Right cardiac atrium (tissue), 5 donors: ENCODE results near the gene FAM120B. TPM values are rescaled to one million over a fixed set of nuclear protein-coding genes. Genes with fewer than 3 reads are reported as not detected.
A peak's percentile ranks its signal among the peaks of the same experiment; 100 is the strongest.

ENCODE experiments used
- ATAC-seq, 2 donors: fragments of 200-7000 bp; cut with Tn5 transposase; one replicate each; pipeline versions ENCODE4 v1.8.0 to v1.9.1; 2020; ENCODE audit warnings: moderate library complexity in 2 of 2, mild to moderate bottlenecking in 1 of 2
- DNase-seq, 3 donors: peaks; one replicate each; pipeline ENCODE4 v3.0.0-alpha.2; 2020
- H3K27ac ChIP-seq: one replicate; pipeline ENCODE4 v1.5.1; 2013; ENCODE audit warnings: mild to moderate bottlenecking, low read length, control low read depth, moderate library complexity
- H3K27me3 ChIP-seq: one replicate; pipeline ENCODE4 v1.6.1; 2013; ENCODE audit not compliant: control insufficient read depth, insufficient read depth
- H3K4me1 ChIP-seq: one replicate; pipeline ENCODE4 v1.6.1; 2013; ENCODE audit warnings: low read length; ENCODE audit not compliant: control insufficient read depth, insufficient read depth
- H3K4me3 ChIP-seq: one replicate; pipeline ENCODE4 v1.5.1; 2013; ENCODE audit warnings: low read length, control low read depth
- H3K9me3 ChIP-seq: one replicate; pipeline ENCODE4 v1.6.1; 2013; ENCODE audit warnings: low read length; ENCODE audit not compliant: control insufficient read depth
- WGBS: extraction: QIAGEN DNeasy Blood & Tissue Kit; methylation state at CpG from one replicate; pipeline ENCODE4 v1.1.7; 2013; 5-methylcytosine and 5-hydroxymethylcytosine counted together
- intact Hi-C, 4 donors: fragments of 100-400 bp; cut with DNase I; formaldehyde crosslinking; loops; one replicate each; pipeline versions ENCODE4 v1.11.0 to v1.14.0; 2022 to 2023
- polyA plus RNA-seq: library from polyadenylated mRNA; stranded (reverse); fragments of 200-250 nt; gene quantifications from one replicate; pipeline ENCODE4 v1.2.3, GENCODE V29; 2013
- total RNA-seq, 4 donors: library from RNA; stranded (reverse); fragmentation: NEBNext Ultra II Directional; extraction: Animal tissue kit (Norgen Biotek cat#: 25700); gene quantifications; one replicate each; pipeline ENCODE4 v1.2.1, GENCODE V29; 2021
- donor health status: healthy with polysubstance abuse.
- donor health status: DM: no; HTN: yes; CAD: no.
- donor health status: DM: no; HTN: no; CAD: no.
- donor health status: DM: no; HTN: yes; CAD: no; lungs with severe emphysema.
- donor health status: DM: yes; HTN: yes; CAD: no.

Gene FAM120B
- total and polyA plus RNA-seq, 5 donors, result 10.7 to 31.9 (median 28.9) TPM

DNA sequence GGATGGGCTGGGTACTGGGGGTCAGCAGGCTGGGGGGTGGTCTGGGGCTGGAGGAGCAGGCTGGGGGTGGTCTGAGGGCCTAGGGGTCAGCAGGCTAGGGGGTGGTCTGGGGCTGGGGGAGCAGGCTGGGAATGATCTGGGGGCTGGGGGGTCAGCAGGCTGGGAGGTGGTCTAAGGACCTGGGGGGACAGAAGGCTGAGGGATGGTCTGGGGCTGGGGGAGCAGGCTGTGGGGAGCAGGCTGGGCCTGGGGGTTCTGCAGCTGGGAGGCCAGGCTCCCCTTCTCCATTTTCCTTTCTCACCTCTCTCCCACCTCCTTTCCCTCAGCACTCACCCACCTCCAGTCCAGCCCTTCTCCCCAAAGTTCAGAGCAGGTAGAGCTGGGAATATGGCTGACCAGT is 132.3 kb downstream of the FAM120B start:
- ATAC-seq (no peak), DNase-seq (no peak)
- H3K4me3 ChIP-seq, result no peak overlapping the region
- H3K27me3 ChIP-seq, result no peaks in the 10 kb centered on the region
- H3K27ac ChIP-seq, result no peak overlapping the region
- intact Hi-C loops, result no loop called here
- H3K4me1 ChIP-seq, result peaks cover 4% of the 10 kb centered on the region
- peaks cover 2% of the 10 kb centered on the region for H3K9me3 ChIP-seq

DNA sequence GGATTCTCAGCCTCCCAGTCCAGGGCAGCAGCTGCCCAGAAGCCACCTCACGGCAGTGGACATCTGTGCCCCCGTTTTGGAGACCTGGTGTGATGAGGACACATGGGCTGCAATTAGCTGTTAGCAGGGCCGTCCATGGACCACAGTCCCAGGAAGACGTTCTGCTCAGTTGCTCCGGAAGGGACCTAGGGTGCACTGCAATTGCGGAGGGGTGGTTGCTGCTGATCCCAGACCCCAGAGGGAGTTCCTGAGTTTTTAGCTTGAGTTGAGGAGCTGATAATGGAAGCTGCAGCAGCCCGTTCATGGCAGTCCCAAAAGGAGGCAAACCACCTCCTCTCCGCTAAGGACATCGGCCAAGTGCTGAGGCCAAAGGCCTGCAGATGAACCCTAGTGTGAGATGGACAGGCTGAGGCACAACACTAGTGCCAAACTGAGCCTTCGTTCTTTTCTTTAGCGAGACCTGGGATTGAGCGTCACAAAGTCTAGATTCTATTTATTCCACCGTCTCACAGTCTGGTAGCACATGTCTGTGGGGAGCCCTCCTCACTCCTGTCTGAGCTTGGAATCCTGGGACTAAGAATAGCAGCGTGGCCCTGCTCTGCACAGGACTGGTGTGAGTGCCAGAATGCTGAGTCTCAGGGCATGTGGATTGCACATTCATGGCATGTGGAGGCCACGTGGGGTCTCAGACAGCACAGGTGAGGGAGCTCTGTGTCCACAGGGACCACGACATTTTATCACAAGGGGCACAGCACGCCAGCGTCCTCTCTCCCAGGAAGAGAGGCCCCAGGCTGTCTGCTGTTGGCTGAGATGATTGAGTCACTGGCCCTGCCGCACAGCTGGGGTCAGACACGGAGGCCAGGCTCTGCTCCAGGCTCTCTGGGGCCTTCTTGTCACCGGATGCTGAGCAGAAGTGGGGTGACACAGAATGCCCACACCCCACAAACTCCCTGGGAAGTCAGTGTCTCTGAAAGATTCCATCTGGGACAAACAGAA is 133.1 kb downstream of the FAM120B start:
- H3K27ac ChIP-seq, result no peak overlapping the region
- ATAC-seq, result peak in 1 of 2 donors; percentile 18
- 70% methylated on average over 21 of the region's 21 CpGs for WGBS
- peaks cover 2% of the 10 kb centered on the region for H3K9me3 ChIP-seq
- intact Hi-C loops, result no loop called here
- DNase-seq, result peak in 1 of 3 donors; percentile 53
- H3K27me3 ChIP-seq, result no peaks in the 10 kb centered on the region
- H3K4me3 ChIP-seq, result no peak overlapping the region
- peaks cover 4% of the 10 kb centered on the region for H3K4me1 ChIP-seq

DNA sequence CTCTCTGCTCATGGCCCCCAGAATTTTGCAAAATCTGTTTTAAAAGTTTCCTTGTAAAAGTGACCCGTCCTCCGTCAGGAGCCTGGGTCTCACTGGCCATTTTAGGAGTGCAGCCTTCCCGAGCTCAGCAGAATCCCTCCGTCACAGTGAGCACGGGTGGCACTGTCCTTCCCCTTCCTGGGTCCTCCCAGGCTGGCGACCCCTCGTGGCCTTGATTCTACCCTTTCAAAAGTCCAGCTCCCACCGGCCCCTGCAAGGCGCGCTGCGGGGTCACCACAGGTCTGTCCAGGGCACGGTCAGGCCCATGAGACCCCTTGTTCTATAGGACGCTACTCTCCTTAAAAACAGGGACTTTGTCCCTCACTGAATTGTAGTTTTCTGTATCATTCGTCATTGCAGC is 133.9 kb downstream of the FAM120B start:
- intact Hi-C loops, result no loop called here
- H3K4me1 ChIP-seq, result peaks cover 4% of the 10 kb centered on the region
- no peak overlapping the region for H3K4me3 ChIP-seq
- DNase-seq (no peak), ATAC-seq (no peak)
- peaks cover 2% of the 10 kb centered on the region for H3K9me3 ChIP-seq
- H3K27me3 ChIP-seq, result no peaks in the 10 kb centered on the region
- no peak overlapping the region for H3K27ac ChIP-seq
- 90% methylated on average over 14 of the region's 14 CpGs for WGBS

DNA sequence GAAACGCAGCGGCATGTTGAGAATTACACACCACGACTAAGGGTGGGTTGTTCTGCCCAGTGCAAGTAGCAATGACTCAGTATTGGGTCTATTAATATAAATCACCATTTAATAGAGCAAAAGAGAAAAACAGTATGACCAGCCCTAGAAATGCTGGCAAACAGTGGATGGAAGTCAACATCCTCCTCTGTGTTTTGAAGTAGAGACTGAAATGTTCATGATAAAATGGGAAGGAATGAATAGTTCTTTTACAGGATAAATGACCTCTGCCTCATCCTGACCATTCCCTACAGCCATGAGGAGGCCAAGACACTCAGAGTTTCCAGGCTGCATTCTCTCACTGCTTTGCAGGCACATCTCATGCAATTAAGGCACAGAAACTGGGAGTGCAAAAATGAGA is 134.8 kb downstream of the FAM120B start:
- WGBS, result 86% methylated on average over 3 of the region's 3 CpGs

DNA sequence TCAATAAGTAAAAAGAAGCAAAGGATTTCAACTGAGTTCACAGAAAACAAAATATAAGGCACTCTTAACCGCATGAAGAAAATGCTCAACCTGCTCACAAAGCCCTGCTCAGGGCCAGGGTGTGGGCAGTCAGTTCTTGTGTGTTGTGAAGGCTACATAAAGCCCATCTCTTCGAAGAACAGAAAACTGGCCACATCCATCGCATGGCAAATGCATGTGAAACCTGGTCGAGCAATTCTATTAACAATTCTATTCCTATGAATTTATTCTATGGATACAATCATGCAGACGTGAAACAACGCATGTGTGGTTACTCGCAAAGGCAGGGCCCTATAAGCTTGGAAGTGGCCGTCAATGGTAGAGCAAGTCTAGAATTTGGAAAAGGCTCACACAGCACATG is 136.0 kb downstream of the FAM120B start:
- DNase-seq, result no peak
- no peak overlapping the region for H3K27ac ChIP-seq
- intact Hi-C loops, result no loop called here
- no peak overlapping the region for H3K4me3 ChIP-seq
- ATAC-seq, result no peak
- H3K9me3 ChIP-seq, result no peaks in the 10 kb centered on the region
- peaks cover 4% of the 10 kb centered on the region for H3K4me1 ChIP-seq
- WGBS, result 94% methylated on average over 8 of the region's 8 CpGs
- H3K27me3 ChIP-seq, result no peaks in the 10 kb centered on the region

More for the DNA sequence above, 134.8 kb downstream of the FAM120B start:
- DNase-seq (no peak), ATAC-seq (no peak)
- H3K4me1 ChIP-seq, result peaks cover 4% of the 10 kb centered on the region
- intact Hi-C loops, result no loop called here
- no peaks in the 10 kb centered on the region for H3K9me3 ChIP-seq
- no peak overlapping the region for H3K4me3 ChIP-seq
- H3K27ac ChIP-seq, result no peak overlapping the region
- no peaks in the 10 kb centered on the region for H3K27me3 ChIP-seq

DNA sequence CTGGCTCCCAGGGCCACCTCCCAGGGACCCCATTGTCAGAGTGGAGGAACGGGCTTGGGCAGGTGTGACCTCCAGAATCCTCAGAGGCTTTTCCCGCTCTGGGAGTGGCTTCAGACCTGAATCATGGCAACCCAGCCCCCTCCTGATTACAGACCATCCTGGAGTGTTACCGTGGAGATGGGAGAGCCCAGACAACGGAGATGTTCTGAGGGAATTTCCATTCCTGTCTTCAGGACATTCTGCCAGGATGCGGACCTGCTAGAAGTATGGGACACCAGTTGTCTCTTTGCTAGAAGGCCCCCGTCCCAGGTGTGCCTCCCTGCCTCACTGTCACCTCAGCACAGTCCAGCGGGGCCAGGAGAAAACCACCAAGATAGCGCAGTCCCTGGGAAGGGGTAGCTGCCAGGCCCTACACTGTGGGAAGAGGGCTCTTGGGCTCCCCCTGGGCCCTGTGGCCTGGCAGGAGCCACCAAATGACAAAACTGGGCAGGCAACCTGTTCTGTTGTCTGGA is 136.6 kb downstream of the FAM120B start:
- Histone ChIP-seq H3K4me3 (no peak overlapping the region), H3K27me3 (no peaks in the 10 kb centered on the region), H3K27ac (no peak overlapping the region), H3K4me1 (peaks cover under 1% of the 10 kb centered on the region), H3K9me3 (no peaks in the 10 kb centered on the region)
- intact Hi-C loops, result no loop called here
- DNase-seq, result no peak
- 84% methylated on average over 8 of the region's 8 CpGs for WGBS
- ATAC-seq, result no peak

DNA sequence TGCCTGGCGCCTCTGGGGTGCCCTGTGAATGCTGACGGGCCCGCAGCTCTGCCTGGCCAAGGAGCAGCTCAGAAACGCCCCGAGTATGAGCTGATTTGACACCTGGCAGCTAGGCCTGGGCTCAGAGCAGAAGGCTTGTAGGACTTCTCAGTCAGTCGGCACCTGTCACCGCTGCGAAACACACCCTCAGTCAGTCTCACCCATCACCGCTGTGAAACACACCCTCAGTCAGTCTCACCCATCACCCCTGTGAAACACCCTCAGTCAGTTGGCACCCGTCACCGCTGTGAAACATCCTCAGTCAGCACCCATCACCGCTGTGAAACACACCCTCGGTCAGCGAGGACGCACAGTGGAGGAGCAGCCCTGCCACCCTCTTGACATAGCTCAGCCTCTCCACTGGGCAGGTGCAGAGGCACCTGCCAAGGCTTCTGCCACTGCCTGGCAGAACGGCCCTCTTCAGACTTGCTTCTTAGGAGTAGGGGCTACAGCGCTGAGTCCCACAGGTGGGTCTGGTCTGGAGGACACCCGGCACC is 137.6 kb downstream of the FAM120B start:
- H3K4me1 ChIP-seq, result no peaks in the 10 kb centered on the region
- H3K4me3 ChIP-seq, result no peak overlapping the region
- DNase-seq (peak in 1 of 3 donors; percentile 43), ATAC-seq (no peak)
- WGBS, result 89% methylated on average over 18 of the region's 18 CpGs
- H3K27ac ChIP-seq, result no peak overlapping the region
- intact Hi-C loops, result no loop called here
- H3K27me3 ChIP-seq, result no peaks in the 10 kb centered on the region
- no peaks in the 10 kb centered on the region for H3K9me3 ChIP-seq

DNA sequence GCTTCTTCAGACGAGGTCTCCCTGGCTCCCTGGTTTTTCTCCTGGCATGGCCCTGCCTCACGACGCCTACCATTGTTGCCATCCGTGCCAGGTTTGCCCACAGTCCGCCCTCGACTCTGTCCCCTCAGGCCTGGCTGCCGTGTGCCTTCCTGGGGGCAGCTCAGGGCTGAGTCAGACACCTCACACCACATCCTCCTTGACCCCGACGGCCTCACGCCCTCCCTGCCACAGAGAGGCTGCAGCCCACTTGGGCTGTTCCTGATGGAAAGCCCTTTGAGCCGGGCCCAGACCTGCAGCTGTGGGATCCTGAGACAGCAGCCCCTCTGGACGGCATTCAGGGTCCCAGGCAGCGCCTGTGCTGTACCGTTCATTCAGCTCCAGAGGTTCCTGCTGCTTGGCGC is 138.3 kb downstream of the FAM120B start:
- no peaks in the 10 kb centered on the region for H3K27me3 ChIP-seq
- no peaks in the 10 kb centered on the region for H3K9me3 ChIP-seq
- 78% methylated on average over 15 of the region's 15 CpGs for WGBS
- no peaks in the 10 kb centered on the region for H3K4me1 ChIP-seq
- H3K4me3 ChIP-seq, result no peak overlapping the region
- ATAC-seq (no peak), DNase-seq (no peak)
- no peak overlapping the region for H3K27ac ChIP-seq
- intact Hi-C loops, result no loop called here

DNA sequence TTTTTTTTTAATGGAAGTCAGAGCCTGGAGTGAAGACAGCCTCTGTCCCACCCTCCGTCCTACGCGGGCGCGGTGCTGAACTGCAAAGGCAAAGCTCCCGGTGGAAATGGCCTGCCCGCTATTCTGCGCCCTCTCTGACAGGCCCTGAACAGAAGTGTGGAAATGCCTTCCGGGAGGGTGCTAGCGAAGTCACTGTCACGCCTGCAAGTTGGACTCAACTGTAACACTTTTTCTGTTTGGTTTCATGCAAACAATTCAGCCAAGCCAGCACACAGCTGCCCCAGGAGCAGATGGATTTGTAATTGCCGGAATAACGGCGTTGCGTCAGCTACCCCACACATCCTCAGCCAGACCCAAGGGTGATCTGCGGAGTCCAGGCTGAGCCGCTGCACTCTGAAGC is 138.9 kb downstream of the FAM120B start:
- ATAC-seq, result no peak
- H3K4me3 ChIP-seq, result no peak overlapping the region

DNA sequence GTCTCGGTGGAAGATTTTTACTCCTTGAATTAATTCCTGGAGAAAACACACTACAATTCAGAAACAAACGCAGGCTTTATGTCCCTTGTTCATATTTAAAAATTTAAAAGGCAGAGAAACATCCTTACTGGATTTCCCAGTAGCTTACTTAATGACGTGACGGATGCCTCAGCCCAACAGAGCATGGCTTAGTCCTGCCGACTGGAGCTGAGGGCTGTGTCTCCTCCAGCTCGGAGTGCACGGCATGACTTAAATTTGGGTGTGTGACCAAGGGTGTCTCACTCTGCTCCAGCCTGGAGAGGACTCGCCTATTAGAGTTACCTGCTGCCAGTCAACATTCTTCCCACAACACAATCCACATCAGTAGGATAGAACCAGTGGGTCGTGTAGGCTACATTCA is 139.4 kb downstream of the FAM120B start:
- ATAC-seq, result no peak
- H3K27ac ChIP-seq, result no peak overlapping the region

More for the DNA sequence above, 138.9 kb downstream of the FAM120B start:
- no peaks in the 10 kb centered on the region for H3K27me3 ChIP-seq
- H3K9me3 ChIP-seq, result no peaks in the 10 kb centered on the region
- no peaks in the 10 kb centered on the region for H3K4me1 ChIP-seq
- no peak for DNase-seq
- intact Hi-C loops, result no loop called here
- no peak overlapping the region for H3K27ac ChIP-seq
- 87% methylated on average over 17 of the region's 17 CpGs for WGBS

DNA sequence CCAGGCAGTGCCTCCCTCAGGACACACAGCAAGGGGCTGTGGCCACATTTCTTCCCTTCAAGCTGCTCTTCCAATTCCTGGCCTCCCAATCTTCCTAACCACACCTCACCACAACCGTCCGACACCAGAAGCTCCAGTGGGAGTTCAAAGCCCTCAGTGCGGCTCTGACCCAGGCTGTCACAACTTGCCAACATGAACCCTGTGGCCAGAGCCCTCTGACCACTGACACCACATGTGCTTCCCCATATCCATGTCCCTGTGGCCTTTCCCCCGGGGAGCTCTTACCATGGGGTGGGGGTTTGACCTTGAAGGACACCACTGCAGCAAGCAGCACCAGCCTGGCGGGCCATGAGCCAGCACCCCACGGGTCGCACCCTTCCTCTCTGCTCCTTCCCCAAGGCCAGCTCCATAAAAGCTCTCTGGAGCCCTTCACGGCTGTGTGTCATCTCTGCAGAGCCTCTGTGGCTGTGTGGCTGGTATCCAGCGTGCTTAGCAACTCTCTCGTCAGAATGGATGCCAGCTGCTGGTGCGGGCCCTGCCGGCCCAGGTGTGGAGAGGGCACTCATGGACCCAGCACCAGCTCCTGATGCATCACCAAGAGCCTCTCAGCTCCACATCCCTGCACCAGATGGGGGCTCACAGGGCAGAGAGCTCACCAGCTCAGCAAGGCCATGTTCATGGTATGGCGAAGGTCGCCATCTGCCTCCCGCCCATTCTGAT is 140.4 kb downstream of the FAM120B start:
- Histone ChIP-seq H3K9me3 (no peaks in the 10 kb centered on the region), H3K4me1 (no peaks in the 10 kb centered on the region), H3K4me3 (no peak overlapping the region), H3K27ac (no peak overlapping the region), H3K27me3 (no peaks in the 10 kb centered on the region)
- WGBS, result 91% methylated on average over 15 of the region's 15 CpGs
- ATAC-seq (no peak), DNase-seq (no peak)
- intact Hi-C loops, result no loop called here

More for the DNA sequence above, 139.4 kb downstream of the FAM120B start:
- Histone ChIP-seq H3K9me3 (no peaks in the 10 kb centered on the region), H3K27me3 (no peaks in the 10 kb centered on the region), H3K4me1 (no peaks in the 10 kb centered on the region), H3K4me3 (no peak overlapping the region)
- WGBS, result 86% methylated on average over 9 of the region's 9 CpGs
- intact Hi-C loops, result no loop called here
- no peak for DNase-seq
